Neural crest cell (in vitro differentiated cells): ENCODE data around the gene LEUTX. TPM values are rescaled to one million over a fixed set of nuclear protein-coding genes. Genes with fewer than 3 reads are reported as not detected.

ENCODE experiments used
- DNase-seq: peaks from one replicate; pipeline ENCODE4 v3.0.0; 2021; ENCODE audit warnings: low read depth, mixed read lengths, low spot score
- H3K27ac Mint-ChIP-seq: one replicate; pipeline ENCODE4 v1.8.0; 2021; ENCODE audit warnings: mild to moderate bottlenecking, mixed read lengths; ENCODE audit not compliant: unreplicated experiment
- H3K27me3 Mint-ChIP-seq: 2 replicates; pipeline ENCODE4 v1.8.0; 2021; ENCODE audit warnings: low read depth, mild to moderate bottlenecking, mixed read lengths
- H3K36me3 Mint-ChIP-seq: 2 replicates; pipeline ENCODE4 v1.8.0; 2021; ENCODE audit warnings: low read depth, mild to moderate bottlenecking, mixed read lengths
- H3K4me1 Mint-ChIP-seq: 2 replicates; pipeline ENCODE4 v1.8.0; 2021; ENCODE audit warnings: mixed read lengths
- H3K4me3 Mint-ChIP-seq: one replicate; pipeline ENCODE4 v1.8.0; 2021; ENCODE audit warnings: mild to moderate bottlenecking, mixed read lengths
- H3K9me3 Mint-ChIP-seq: 2 replicates; pipeline ENCODE4 v1.8.0; 2021; ENCODE audit warnings: mixed read lengths
- CTCF ChIP-seq: fragments of 200-600 bp; sonication (generic); conservative IDR thresholded peaks from 2 replicates; pipeline ENCODE4 v1.5.0; 2021; ENCODE audit warnings: antibody characterized with exemption, mild to moderate bottlenecking
- total RNA-seq: library from RNA; stranded (reverse); gene quantifications from 2 replicates; pipeline ENCODE4 v1.2.1, GENCODE V29; 2021

Gene LEUTX
- total RNA-seq, 1 donor from 2014 or later = not detected

GRCh38 chr19:39816287-39817048 lies 37.8 kb downstream of the LEUTX start:
- H3K27ac Mint-ChIP-seq = no peak overlapping the region
- no peak for DNase-seq
- H3K27me3 Mint-ChIP-seq = no peaks in the 10 kb centered on the region
- no peaks in the 10 kb centered on the region for H3K9me3 Mint-ChIP-seq
- H3K4me1 Mint-ChIP-seq = no peaks in the 10 kb centered on the region
- no peaks in the 10 kb centered on the region for H3K36me3 Mint-ChIP-seq
- TF ChIP-seq CTCF = no peak
- no peak overlapping the region for H3K4me3 Mint-ChIP-seq

- H3K4me1 Mint-ChIP-seq = no peaks in the 10 kb centered on the region
- no peak for DNase-seq
- no peak overlapping the region for H3K4me3 Mint-ChIP-seq
- H3K36me3 Mint-ChIP-seq = no peaks in the 10 kb centered on the region
- H3K9me3 Mint-ChIP-seq = no peaks in the 10 kb centered on the region
- H3K27ac Mint-ChIP-seq = peak overlapping the region; percentile 30
- TF ChIP-seq CTCF = no peak
- no peaks in the 10 kb centered on the region for H3K27me3 Mint-ChIP-seq
These were observed 39.4 kb downstream of the LEUTX start for GRCh38 chr19:39817888-39818561.

- no peak overlapping the region for H3K27ac Mint-ChIP-seq
- no peak for DNase-seq
- no peak for TF ChIP-seq CTCF
- no peaks in the 10 kb centered on the region for H3K4me1 Mint-ChIP-seq
- peak overlapping the region; percentile 24 for H3K4me3 Mint-ChIP-seq
- no peaks in the 10 kb centered on the region for H3K27me3 Mint-ChIP-seq
- H3K9me3 Mint-ChIP-seq = no peaks in the 10 kb centered on the region
- no peaks in the 10 kb centered on the region for H3K36me3 Mint-ChIP-seq
These were observed 40.0 kb downstream of the LEUTX start for GRCh38 chr19:39818626-39819097.

GRCh38 chr19:39819786-39820185 lies 41.1 kb downstream of the LEUTX start:
- Mint-ChIP-seq H3K27me3 (no peaks in the 10 kb centered on the region), H3K9me3 (no peaks in the 10 kb centered on the region), H3K27ac (no peak overlapping the region), H3K36me3 (no peaks in the 10 kb centered on the region), H3K4me1 (no peaks in the 10 kb centered on the region), H3K4me3 (no peak overlapping the region)
- DNase-seq = no peak
- no peak for TF ChIP-seq CTCF

GRCh38 chr19:39820696-39821095 lies 42.0 kb downstream of the LEUTX start:
- TF ChIP-seq CTCF = no peak

More at GRCh38 chr19:39820696-39821095, 42.0 kb downstream of the LEUTX start:
- no peaks in the 10 kb centered on the region for H3K9me3 Mint-ChIP-seq
- no peak for DNase-seq
- H3K36me3 Mint-ChIP-seq = no peaks in the 10 kb centered on the region
- H3K4me1 Mint-ChIP-seq = no peaks in the 10 kb centered on the region
- no peaks in the 10 kb centered on the region for H3K27me3 Mint-ChIP-seq
- no peak overlapping the region for H3K27ac Mint-ChIP-seq
- no peak overlapping the region for H3K4me3 Mint-ChIP-seq
